Subcutaneous adipose tissue (tissue), 4 donors: ENCODE measurements around the gene LRCH1. TPM values are rescaled to one million over a fixed set of nuclear protein-coding genes. Genes with fewer than 3 reads are reported as not detected.

Source experiments
- total RNA-seq, 4 donors: library from RNA; depleted of rRNA; stranded (reverse); fragments of >200 nt; gene quantifications; one replicate each; pipeline ENCODE4 v1.1.0, GENCODE V29; 2016
- TF ChIP-seq, protein P1 (sequence below): fragments of 450-650 bp; IDR thresholded peaks from one replicate; pipeline ENCODE4 v1.5.1; 2016; ENCODE audit warnings: low read depth, mild to moderate bottlenecking, control low read depth, antibody characterized with exemption, moderate library complexity

The LRCH1 gene
- total RNA-seq, 4 donors from 2014 or later: 18.9 to 27.5 (median 25.7) TPM

DNA sequence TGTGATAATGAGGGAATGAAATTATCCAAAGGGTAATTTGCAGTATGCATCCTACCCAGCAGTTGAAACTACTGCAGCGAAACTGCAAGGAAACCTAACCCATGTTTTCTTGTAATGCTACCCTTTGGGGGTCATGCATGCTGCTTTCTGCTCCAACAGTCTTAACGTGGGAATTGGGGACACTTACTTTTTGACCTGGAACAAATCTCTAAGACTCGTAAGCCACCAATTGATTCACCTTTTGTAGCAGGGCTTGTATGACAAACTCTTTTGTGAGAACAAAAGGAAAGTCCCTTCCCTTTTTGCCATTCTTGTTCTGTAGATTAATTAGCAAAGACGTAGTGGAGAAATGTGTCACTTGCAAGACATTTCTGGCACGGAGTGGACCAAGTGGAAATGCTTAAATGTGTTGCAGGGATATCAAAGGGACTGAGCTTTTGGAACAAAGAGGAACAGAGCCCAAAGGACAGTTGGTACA is 27.4 kb downstream of the LRCH1 start:
- TF ChIP-seq, protein P1, sequence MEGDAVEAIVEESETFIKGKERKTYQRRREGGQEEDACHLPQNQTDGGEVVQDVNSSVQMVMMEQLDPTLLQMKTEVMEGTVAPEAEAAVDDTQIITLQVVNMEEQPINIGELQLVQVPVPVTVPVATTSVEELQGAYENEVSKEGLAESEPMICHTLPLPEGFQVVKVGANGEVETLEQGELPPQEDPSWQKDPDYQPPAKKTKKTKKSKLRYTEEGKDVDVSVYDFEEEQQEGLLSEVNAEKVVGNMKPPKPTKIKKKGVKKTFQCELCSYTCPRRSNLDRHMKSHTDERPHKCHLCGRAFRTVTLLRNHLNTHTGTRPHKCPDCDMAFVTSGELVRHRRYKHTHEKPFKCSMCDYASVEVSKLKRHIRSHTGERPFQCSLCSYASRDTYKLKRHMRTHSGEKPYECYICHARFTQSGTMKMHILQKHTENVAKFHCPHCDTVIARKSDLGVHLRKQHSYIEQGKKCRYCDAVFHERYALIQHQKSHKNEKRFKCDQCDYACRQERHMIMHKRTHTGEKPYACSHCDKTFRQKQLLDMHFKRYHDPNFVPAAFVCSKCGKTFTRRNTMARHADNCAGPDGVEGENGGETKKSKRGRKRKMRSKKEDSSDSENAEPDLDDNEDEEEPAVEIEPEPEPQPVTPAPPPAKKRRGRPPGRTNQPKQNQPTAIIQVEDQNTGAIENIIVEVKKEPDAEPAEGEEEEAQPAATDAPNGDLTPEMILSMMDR: no peak

GRCh38 chr13:46582190-46582589 is 29.2 kb downstream of the LRCH1 start:
- TF ChIP-seq, protein P1: no peak

DNA sequence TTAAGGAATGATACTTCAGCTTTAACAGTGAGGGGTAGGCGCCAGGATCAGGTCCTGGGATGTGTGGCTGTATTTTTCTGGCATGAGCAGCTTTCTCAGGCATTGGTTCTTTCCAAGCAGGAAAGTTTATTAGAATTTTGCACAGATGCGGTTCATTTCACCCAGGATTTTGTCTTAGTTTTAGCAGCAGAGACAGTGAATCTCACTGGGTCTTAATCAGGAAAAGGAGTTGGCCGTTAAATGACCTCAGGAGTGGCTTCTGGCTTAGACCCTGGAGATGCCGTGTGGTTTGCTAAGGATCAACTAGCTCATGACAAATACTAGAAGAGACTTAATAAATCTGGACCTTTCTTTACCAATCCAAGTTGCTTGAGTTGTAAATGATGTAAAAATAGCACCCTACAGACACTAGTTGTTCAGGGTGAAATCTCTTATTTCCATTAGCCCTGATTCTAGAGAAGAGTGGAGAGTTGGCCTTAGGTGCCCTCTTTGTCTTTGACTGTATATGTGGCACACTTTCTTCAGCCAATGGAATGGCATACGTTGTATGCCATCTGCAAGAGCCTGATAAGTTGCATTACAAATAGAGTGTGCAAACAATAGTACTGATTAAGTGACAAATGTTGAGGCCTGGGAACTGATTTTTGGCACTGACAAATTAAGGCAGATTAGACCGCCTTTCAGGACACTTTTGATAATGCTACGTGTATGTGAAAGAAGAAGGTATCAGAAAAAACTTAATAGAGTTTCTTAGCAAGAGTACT is 34.0 kb downstream of the LRCH1 start:
- TF ChIP-seq, protein P1: no peak

DNA sequence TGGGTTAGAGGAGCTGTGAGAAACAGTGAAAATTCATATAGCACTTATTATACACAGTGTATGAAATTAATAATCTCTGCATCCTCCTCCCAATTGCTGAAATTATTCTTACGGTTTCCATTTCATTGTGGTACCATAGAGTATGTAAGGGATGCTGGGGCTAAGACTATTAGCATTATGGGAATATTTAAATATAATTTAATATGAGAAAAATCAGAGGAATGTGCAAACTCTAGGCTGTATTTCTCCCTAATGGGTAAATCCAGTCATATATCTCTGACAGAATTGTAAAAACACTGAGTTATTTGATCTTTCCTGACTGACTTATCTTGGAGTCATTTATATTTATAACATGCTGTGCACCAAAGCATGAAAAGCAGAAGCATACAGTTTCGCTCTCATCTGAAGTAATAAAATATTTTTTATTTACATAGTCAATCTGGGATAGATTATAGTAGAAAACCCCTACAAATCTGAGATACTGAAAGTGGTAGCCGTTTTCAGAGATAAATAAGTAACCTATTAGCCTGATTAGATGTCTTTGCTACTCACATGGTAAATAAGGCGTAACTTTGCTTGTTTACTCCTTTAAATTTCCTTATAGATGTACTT is 34.9 kb downstream of the LRCH1 start:
- TF ChIP-seq, protein P1: no peak

GRCh38 chr13:46592385-46592784 is 39.4 kb downstream of the LRCH1 start:
- TF ChIP-seq, protein P1: no peak

- TF ChIP-seq, protein P1: no peak
Measured at GRCh38 chr13:46593398-46593797, 40.4 kb downstream of the LRCH1 start.

DNA sequence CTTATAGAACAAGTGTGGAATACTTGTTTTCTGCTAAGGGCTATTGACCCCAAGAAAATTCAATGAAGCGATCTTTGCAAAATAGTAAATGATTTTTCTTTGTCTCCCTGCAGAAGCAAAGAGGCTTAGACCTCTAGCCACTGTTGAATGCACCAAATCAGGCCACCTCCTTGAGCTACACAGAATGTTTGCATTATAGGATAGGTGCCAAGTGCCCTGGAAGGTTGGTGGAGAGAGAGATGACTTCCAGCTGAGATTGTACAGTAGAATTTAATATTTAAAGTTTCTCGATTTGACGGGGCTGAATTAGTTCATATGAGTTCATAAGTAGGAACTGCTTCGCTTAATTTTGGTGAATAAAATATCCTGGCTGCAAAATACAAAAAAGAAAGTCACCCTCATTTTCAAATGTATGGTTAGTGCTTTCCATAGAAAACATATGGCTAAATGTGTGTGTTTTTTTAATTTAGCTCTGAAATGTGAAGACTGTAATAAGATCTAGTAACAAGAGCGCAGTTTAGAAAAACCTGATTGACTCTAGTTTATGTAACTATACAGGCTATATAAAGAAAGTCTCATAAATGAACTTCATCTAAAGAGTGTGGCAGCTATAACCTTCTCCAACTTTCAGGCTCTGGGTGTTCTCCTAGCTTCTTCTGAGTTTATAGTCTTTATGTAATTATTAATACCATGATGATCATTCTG is 41.6 kb downstream of the LRCH1 start:
- TF ChIP-seq, protein P1: no peak
